Fibroblast of villous mesenchyme (primary cell): Measurements from ENCODE around the gene PSME2. TPM values are rescaled to one million over a fixed set of nuclear protein-coding genes. Genes with fewer than 3 reads are reported as not detected.

Source experiments
- DNase-seq: peaks from one replicate; pipeline ENCODE4 v3.0.0-alpha.2; 2010; ENCODE audit warnings: low read depth
- H3K4me3 ChIP-seq: 2 replicates; pipeline ENCODE4 v1.5.1; 2011; ENCODE audit warnings: low read depth, mild to moderate bottlenecking, low read length
- CTCF ChIP-seq: IDR thresholded peaks from 2 replicates; pipeline ENCODE4 v1.5.1; 2012; ENCODE audit warnings: low read depth, mild to moderate bottlenecking, low read length; ENCODE audit not compliant: insufficient read depth
- total RNA-seq: library from RNA; depleted of rRNA; stranded (reverse); fragments of >200 nt; gene quantifications from 2 replicates; pipeline ENCODE4 v1.2.3, GENCODE V29; 2012

PSME2 gene
- total RNA-seq, 1 donor: 151 TPM

DNA sequence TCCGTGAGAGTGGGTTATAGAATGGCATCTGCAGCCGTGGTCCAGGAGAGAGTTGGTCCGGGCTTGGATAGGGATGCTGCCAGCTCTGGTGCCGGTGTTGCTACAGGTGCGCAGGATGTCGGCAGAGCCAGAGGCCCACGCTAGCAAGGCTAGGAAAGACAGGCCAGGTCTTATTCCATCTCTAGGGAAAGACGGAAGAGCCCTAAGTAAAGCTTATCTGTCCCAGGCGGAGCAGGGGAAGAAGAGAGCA is 10.9 kb downstream of the PSME2 start:
- H3K4me3 ChIP-seq: peak overlapping the region; percentile 68
- no peak for TF ChIP-seq CTCF
- no peak for DNase-seq

DNA sequence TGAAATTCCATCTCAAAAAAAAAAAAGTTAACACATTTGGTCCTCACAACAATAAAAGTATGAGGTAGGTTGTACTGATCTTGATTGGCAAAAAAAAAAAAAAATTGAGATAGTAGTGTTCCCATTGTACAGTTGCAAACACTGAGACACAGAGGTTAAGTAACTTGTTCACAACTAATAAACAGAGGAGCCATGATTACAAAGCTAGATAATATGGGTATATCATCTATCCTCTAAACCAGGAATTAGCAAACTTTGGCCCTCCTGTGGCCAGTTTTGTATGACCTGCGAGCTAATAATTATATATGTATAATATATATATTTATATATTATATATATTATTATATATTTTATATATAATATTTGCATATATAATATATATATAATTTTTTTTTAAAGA is 12.7 kb downstream of the PSME2 start:
- DNase-seq: no peak
- H3K4me3 ChIP-seq: no peak overlapping the region
- TF ChIP-seq CTCF: no peak

DNA sequence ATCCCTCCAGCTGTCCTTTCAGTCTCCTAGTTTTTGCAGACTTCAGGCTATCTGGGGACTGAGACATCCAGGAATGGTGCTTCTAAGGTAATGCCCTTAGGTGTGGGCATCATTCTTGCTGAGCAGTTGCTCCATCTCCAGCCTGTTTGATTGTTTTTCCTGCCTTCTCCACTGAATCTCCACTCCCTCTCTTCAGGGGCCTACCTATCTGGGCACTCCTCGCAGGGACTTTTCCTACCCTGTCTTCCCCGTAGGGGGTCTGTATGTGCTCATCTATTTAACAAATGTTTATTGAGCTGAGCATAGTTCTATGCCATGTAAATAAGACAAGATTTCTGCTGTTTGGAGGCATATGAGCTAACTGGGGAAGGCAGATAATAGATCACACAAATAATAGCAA is 13.4 kb downstream of the PSME2 start:
- H3K4me3 ChIP-seq: no peak overlapping the region
- TF ChIP-seq CTCF: no peak
- no peak for DNase-seq

DNA sequence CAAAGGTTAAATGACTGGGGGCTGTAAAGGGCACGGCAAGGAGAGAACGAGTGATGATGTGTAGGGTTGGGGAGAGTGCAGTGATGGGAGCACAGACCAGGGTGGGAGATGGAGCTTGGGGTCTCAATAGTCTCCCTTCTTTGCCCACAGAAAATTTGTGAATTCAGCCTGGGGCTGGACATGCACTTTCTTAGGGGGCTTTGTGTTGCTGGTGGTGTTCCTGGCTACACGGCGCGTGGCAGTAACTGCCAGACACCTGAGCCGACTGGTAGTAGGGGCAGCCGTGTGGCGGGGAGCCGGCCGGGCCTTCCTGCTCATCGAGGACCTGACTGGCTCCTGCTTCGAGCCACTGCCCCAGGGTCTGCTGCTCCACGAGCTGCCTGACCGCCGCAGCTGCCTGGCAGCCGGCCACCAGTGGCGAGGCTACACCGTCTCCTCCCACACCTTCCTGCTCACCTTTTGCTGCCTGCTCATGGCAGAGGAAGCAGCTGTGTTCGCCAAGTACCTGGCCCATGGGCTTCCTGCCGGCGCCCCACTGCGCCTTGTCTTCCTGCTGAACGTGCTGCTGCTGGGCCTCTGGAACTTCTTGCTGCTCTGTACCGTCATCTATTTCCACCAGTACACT is 14.2 kb downstream of the PSME2 start:
- no peak for DNase-seq
- H3K4me3 ChIP-seq: no peak overlapping the region
- no peak for TF ChIP-seq CTCF

DNA sequence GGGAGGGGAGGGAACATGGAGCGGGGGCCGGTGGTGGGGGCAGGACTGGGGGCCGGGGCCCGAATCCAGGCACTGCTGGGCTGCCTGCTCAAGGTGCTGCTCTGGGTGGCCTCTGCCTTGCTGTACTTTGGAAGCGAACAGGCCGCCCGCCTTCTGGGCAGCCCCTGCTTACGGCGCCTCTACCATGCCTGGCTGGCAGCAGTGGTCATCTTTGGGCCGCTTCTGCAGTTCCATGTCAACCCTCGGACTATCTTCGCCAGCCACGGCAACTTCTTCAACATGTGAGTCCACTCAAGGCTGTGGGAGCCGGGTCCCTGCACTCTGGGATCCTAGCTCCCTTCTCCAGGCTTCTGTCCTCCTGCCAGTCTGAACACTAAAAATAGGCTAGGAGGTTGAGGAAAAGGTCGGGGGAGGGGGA is 14.9 kb downstream of the PSME2 start:
- TF ChIP-seq CTCF: no peak
- no peak overlapping the region for H3K4me3 ChIP-seq
- DNase-seq: no peak

DNA sequence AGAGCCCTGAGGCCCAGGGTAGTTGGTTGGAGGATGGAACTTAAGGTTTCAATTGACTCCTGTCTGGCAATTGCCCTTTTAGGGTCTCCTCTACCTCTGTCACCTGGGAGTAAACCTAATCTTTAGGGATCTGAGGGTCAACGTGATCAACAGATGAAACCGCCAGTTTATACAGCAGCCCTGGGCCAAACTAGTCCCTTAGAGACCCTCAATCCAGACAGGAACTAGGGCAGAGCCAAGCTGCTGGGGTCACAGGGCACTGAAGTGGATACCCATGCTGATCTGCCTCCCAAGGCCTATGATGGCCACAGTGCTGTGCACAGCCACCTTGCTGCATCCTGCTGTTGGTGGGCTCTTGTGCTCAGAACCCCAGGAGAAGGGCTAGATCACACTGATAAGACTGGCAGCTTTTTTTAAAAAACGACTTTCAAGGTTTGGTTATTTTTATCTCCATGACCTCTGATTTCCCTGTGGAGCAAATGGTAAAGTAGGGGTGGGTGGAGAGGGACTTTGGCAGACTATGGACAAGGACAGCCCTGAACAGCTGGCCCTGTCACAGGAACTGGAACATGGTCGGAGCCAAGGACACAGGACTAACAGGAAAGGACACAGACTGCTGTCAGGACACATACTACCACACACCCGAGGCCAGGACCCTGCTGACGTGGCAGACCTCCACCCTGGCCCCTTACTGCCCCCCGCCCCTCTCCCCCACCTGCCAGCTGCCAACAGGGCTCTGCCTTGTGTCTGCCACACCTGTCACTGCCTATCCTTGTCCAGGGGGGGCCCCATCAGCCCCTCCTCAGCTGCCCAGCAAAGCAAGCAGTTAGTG is 15.5 kb downstream of the PSME2 start:
- no peak overlapping the region for H3K4me3 ChIP-seq
- TF ChIP-seq CTCF: no peak
- DNase-seq: no peak

- DNase-seq: no peak
- H3K4me3 ChIP-seq: no peak within 1 kb of the TSS
- no peak for TF ChIP-seq CTCF
Observed at GRCh38 chr14:24130380-24130716, 16.1 kb downstream of the PSME2 start, which contains the start of gene FITM1. Gene FITM1 (plus strand): TSS chr14:24130659. CDS start chr14:24131564, 905 bp downstream.
